ENCODE results near the gene CHMP4A. TPM values are rescaled to one million over a fixed set of nuclear protein-coding genes. Genes with fewer than 3 reads are reported as not detected.
A peak's percentile ranks its signal among the peaks of the same experiment; 100 is the strongest.

Gene CHMP4A
- total and polyA plus RNA-seq, 9 of the 15 experiments (the other 6 are each of a cell fraction or from before 2014, with no cell fraction given): 28.8 to 104 (median 52.7) TPM

DNA sequence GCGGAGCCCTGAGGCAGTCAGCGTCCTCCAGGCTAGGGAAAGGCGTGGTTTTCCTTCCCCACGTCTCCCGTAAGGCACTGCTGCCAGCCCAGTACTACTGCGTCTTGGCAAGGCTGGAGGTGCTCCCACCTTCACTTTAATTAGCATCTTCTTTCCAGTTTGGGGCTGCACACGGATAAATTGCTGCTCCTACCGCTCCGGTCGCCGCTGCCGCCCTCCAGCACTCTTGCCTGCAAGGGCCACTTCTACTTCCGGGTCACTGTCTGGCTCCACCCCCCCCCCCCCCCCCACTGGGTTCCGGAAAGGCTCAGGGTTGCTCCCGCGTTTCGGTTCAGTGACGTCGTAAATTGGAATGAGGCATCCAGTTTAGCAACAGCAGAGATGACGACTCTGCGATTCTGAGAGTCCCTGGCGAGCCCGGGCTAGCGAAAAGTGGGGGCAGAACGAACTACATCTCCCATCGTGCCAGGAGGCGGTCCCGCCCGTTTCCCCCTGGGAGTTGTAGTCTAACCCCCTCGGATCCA is 18.9 kb upstream of the CHMP4A start, which contains the start of gene NEDD8 (continued):
- TF ChIP-seq, protein P1, sequence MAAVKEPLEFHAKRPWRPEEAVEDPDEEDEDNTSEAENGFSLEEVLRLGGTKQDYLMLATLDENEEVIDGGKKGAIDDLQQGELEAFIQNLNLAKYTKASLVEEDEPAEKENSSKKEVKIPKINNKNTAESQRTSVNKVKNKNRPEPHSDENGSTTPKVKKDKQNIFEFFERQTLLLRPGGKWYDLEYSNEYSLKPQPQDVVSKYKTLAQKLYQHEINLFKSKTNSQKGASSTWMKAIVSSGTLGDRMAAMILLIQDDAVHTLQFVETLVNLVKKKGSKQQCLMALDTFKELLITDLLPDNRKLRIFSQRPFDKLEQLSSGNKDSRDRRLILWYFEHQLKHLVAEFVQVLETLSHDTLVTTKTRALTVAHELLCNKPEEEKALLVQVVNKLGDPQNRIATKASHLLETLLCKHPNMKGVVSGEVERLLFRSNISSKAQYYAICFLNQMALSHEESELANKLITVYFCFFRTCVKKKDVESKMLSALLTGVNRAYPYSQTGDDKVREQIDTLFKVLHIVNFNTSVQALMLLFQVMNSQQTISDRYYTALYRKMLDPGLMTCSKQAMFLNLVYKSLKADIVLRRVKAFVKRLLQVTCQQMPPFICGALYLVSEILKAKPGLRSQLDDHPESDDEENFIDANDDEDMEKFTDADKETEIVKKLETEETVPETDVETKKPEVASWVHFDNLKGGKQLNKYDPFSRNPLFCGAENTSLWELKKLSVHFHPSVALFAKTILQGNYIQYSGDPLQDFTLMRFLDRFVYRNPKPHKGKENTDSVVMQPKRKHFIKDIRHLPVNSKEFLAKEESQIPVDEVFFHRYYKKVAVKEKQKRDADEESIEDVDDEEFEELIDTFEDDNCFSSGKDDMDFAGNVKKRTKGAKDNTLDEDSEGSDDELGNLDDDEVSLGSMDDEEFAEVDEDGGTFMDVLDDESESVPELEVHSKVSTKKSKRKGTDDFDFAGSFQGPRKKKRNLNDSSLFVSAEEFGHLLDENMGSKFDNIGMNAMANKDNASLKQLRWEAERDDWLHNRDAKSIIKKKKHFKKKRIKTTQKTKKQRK (IDR thresholded peaks at IDR 0.05; ENCODE audit: borderline replicate concordance, low read depth, low read length): no peak
- no peak for TF ChIP-seq RBM15 (IDR thresholded peaks at IDR 0.05; ENCODE audit: insufficient read depth, low read length)
- TF ChIP-seq, protein P2, sequence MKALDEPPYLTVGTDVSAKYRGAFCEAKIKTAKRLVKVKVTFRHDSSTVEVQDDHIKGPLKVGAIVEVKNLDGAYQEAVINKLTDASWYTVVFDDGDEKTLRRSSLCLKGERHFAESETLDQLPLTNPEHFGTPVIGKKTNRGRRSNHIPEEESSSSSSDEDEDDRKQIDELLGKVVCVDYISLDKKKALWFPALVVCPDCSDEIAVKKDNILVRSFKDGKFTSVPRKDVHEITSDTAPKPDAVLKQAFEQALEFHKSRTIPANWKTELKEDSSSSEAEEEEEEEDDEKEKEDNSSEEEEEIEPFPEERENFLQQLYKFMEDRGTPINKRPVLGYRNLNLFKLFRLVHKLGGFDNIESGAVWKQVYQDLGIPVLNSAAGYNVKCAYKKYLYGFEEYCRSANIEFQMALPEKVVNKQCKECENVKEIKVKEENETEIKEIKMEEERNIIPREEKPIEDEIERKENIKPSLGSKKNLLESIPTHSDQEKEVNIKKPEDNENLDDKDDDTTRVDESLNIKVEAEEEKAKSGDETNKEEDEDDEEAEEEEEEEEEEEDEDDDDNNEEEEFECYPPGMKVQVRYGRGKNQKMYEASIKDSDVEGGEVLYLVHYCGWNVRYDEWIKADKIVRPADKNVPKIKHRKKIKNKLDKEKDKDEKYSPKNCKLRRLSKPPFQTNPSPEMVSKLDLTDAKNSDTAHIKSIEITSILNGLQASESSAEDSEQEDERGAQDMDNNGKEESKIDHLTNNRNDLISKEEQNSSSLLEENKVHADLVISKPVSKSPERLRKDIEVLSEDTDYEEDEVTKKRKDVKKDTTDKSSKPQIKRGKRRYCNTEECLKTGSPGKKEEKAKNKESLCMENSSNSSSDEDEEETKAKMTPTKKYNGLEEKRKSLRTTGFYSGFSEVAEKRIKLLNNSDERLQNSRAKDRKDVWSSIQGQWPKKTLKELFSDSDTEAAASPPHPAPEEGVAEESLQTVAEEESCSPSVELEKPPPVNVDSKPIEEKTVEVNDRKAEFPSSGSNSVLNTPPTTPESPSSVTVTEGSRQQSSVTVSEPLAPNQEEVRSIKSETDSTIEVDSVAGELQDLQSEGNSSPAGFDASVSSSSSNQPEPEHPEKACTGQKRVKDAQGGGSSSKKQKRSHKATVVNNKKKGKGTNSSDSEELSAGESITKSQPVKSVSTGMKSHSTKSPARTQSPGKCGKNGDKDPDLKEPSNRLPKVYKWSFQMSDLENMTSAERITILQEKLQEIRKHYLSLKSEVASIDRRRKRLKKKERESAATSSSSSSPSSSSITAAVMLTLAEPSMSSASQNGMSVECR (CRISPR knock-in tag; IDR thresholded peaks at IDR 0.05): peak; percentile 76; the same call in 1 of the 2 replicates
- TF ChIP-seq PRMT5 (CRISPR knock-in tag; IDR thresholded peaks at IDR 0.05): no peak
- no peak for TF ChIP-seq ZFP30 (CRISPR knock-in tag; IDR thresholded peaks at IDR 0.05; ENCODE audit: borderline replicate concordance)
- TF ChIP-seq SIN3A (IDR thresholded peaks at IDR 0.05; ENCODE audit: borderline replicate concordance in 2 of 2, control insufficient read depth in 1 of 2, low read depth in 2 of 2, low read length in 2 of 2): no peak
- no peak for TF ChIP-seq YBX1 (IDR thresholded peaks at IDR 0.05)
- no peak for TF ChIP-seq MECOM (CRISPR knock-in tag; IDR thresholded peaks at IDR 0.05)
- TF ChIP-seq MAZ (CRISPR knock-in tag; conservative IDR thresholded peaks at IDR 0.05 in 1 of 2, IDR thresholded peaks at IDR 0.05 in 1 of 2): peak in 1 of 2 experiments; percentile 58; a peak in 1 of 4 replicates
- TF ChIP-seq ZFPM2 (CRISPR knock-in tag; IDR thresholded peaks at IDR 0.05): no peak
- TF ChIP-seq ZNF551 (CRISPR knock-in tag; IDR thresholded peaks at IDR 0.05): no peak
- TF ChIP-seq NFRKB (IDR thresholded peaks at IDR 0.05; ENCODE audit: low read depth): no peak
- TF ChIP-seq KAT2B (IDR thresholded peaks at IDR 0.05; ENCODE audit: low read depth, low read length): no peak
- TF ChIP-seq FOSL1 (tag; conservative IDR thresholded peaks at IDR 0.05): no peak
- TF ChIP-seq, protein P3, sequence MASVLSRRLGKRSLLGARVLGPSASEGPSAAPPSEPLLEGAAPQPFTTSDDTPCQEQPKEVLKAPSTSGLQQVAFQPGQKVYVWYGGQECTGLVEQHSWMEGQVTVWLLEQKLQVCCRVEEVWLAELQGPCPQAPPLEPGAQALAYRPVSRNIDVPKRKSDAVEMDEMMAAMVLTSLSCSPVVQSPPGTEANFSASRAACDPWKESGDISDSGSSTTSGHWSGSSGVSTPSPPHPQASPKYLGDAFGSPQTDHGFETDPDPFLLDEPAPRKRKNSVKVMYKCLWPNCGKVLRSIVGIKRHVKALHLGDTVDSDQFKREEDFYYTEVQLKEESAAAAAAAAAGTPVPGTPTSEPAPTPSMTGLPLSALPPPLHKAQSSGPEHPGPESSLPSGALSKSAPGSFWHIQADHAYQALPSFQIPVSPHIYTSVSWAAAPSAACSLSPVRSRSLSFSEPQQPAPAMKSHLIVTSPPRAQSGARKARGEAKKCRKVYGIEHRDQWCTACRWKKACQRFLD (CRISPR knock-in tag; IDR thresholded peaks at IDR 0.05): 0 out of 2 replicates have a peak, but pooled peaks have one; percentile 46
- no peak for TF ChIP-seq TARDBP (IDR thresholded peaks at IDR 0.05)
- TF ChIP-seq FUS (optimal IDR thresholded peaks at IDR 0.05; ENCODE audit: low read depth, low read length): no peak
- no peak for TF ChIP-seq ZBTB17 (CRISPR knock-in tag; IDR thresholded peaks at IDR 0.05)
- TF ChIP-seq POLR2B (IDR thresholded peaks at IDR 0.05; ENCODE audit: low read depth, partially characterized antibody): peak; percentile 33

All from K562 (cell line).